ENCODE results near the gene EPS8L2. TPM values are rescaled to one million over a fixed set of nuclear protein-coding genes. Genes with fewer than 3 reads are reported as not detected.

The EPS8L2 gene
- total and polyA plus RNA-seq, 9 of the 15 experiments (the other 6 are each of a cell fraction or from before 2014, with no cell fraction given): 0.75 to 17.0 (median 3.7) TPM

DNA sequence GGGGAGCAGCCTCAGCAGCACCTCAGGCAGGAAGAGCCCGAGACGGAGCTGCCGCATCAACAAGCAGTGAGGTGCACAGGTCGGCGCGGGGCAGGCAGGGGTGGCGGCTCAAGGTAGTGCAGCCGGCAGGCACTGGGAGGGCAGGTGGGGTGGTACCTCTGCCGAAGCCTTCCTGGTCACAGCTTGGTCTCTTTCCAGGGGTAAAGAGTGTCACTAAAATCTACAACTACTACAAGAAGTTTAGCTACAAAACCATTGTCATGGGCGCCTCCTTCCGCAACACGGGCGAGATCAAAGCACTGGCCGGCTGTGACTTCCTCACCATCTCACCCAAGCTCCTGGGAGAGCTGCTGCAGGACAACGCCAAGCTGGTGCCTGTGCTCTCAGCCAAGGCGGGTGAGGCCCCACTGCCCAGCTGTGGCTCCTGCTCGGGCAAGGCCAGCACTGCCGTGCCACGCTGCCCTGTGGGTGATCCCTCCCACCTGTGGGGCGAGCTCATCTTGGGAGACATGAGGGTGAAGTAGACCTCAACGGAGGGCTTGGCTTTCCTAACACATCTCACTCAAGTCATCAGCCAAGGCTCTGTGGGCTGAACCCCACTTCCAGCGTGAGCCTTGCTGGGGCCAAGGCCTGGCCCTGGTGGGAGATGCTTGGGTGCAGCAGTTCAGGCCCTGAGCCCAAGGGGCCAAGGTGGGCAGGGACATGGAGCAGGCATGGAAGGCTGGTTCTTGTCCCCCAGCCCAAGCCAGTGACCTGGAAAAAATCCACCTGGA lies 57.7 kb downstream of the EPS8L2 start:
- peaks cover 87% of the 10 kb centered on the region for H3K36me3 ChIP-seq (ENCODE audit: control insufficient read depth, insufficient read depth, low read length)
- 92% methylated on average over 22 of the region's 22 CpGs for WGBS (ENCODE audit: insufficient coverage, low coverage, missing lambda C conversion rate)
- DNase-seq (ENCODE audit: extremely low read depth in 1 of 4, low spot score in 3 of 4) (no peak), ATAC-seq (0 out of 3 replicates have a peak, but pooled peaks have one; percentile 2), FAIRE-seq (no peak)
- in situ Hi-C loops (cut with MboI) (no loop called here), intact Hi-C loops (cut with micrococcal nuclease) (no loop called here)
- H3K9ac ChIP-seq (ENCODE audit: insufficient read depth in 1 of 2, low read depth in 2 of 2, low read length in 2 of 2): no peak overlapping the region; a peak in 1 of 4 replicates
- ChIA-PET POLR2A (interaction anchor here (0.7 to 10.4 kb wide), 14 partner anchors 8 to 283 kb away, joined by 3 to 88 read pairs (median 4); partner anchors contain the start of genes TALDO1 and TMEM80), CTCF (ENCODE audit: low intra/inter-chr PET ratio) (no interaction called here)
- H3K4me1 ChIP-seq (replicated peaks in 1 of 2; ENCODE audit: control insufficient read depth in 2 of 2, insufficient read depth in 2 of 2, low read length in 2 of 2): peaks cover 8 to 35% of the 10 kb centered on the region in 2 experiments; a peak in 4 of 5 replicates
- no peaks in the 10 kb centered on the region for H3K27me3 ChIP-seq (ENCODE audit: control insufficient read depth in 2 of 2, insufficient read depth in 2 of 2, low read length in 2 of 2)
- H3K4me2 ChIP-seq (ENCODE audit: insufficient read depth, low read length): no peak overlapping the region
- no peak overlapping the region for H3K27ac ChIP-seq (ENCODE audit: extremely low read depth, low read depth, low read length)
- H3K4me3 ChIP-seq: no peak overlapping the region
- peaks cover 36% of the 10 kb centered on the region for H4K20me1 ChIP-seq (replicated peaks; ENCODE audit: control insufficient read depth, insufficient read depth, low read length)
- H2AFZ ChIP-seq (ENCODE audit: low read depth, low read length): no peak overlapping the region
- peaks cover 6% of the 10 kb centered on the region for H3K9me1 ChIP-seq (ENCODE audit: control insufficient read depth, insufficient read depth, low read length)
- peaks cover 3% of the 10 kb centered on the region; the same call in 1 of the 3 replicates for H3K79me2 ChIP-seq (ENCODE audit: control insufficient read depth, insufficient read depth, low read length)
- H3K9me3 ChIP-seq (replicated peaks; ENCODE audit: control insufficient read depth, insufficient read depth, low read depth, low read length): no peaks in the 10 kb centered on the region
- TSS peak; percentile 37 for BruUV-seq (replicated peaks)
- TF ChIP-seq, protein P1, sequence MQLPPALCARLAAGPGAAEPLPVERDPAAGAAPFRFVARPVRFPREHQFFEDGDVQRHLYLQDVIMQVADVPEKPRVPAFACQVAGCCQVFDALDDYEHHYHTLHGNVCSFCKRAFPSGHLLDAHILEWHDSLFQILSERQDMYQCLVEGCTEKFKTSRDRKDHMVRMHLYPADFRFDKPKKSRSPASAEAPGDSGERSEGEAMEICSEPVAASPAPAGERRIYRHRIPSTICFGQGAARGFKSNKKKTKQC (CRISPR knock-in tag; IDR thresholded peaks at IDR 0.05): 0 out of 2 replicates have a peak, but pooled peaks have one; percentile 16
- TF ChIP-seq POLR3G (IDR thresholded peaks at IDR 0.05; ENCODE audit: extremely low read depth, insufficient read length, insufficient replicate concordance) (no peak), ZNF197 (CRISPR knock-in tag; IDR thresholded peaks at IDR 0.05; ENCODE audit: low read depth) (no peak), TCF7L2 (IDR thresholded peaks at IDR 0.05; ENCODE audit: low read depth, low read length) (no peak), ZNF77 (CRISPR knock-in tag; IDR thresholded peaks at IDR 0.05) (no peak), NFIC (IDR thresholded peaks at IDR 0.05) (no peak), DNMT1 (IDR thresholded peaks at IDR 0.05) (no peak), RBM22 (IDR thresholded peaks at IDR 0.05; ENCODE audit: low read depth, low read length, poor library complexity, severe bottlenecking) (peak; percentile 71), OTX1 (CRISPR knock-in tag; IDR thresholded peaks at IDR 0.05) (no peak), KAT2B (IDR thresholded peaks at IDR 0.05; ENCODE audit: low read depth, low read length) (no peak), SIX5 (IDR thresholded peaks at IDR 0.05; ENCODE audit: borderline replicate concordance in 1 of 2, insufficient read depth in 1 of 2, low read depth in 1 of 2, low read length in 2 of 2) (no peak), ZNF644 (tag; IDR thresholded peaks at IDR 0.05; ENCODE audit: low read depth) (no peak), ZKSCAN3 (CRISPR knock-in tag; IDR thresholded peaks at IDR 0.05) (no peak)
- TF ChIP-seq, protein P2, sequence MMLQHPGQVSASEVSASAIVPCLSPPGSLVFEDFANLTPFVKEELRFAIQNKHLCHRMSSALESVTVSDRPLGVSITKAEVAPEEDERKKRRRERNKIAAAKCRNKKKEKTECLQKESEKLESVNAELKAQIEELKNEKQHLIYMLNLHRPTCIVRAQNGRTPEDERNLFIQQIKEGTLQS (IDR thresholded peaks at IDR 0.05): no peak
- TF ChIP-seq, protein P2 (CRISPR knock-in tag; conservative IDR thresholded peaks at IDR 0.05): no peak
- TF ChIP-seq, protein P3, sequence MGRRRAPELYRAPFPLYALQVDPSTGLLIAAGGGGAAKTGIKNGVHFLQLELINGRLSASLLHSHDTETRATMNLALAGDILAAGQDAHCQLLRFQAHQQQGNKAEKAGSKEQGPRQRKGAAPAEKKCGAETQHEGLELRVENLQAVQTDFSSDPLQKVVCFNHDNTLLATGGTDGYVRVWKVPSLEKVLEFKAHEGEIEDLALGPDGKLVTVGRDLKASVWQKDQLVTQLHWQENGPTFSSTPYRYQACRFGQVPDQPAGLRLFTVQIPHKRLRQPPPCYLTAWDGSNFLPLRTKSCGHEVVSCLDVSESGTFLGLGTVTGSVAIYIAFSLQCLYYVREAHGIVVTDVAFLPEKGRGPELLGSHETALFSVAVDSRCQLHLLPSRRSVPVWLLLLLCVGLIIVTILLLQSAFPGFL (CRISPR knock-in tag; IDR thresholded peaks at IDR 0.05): no peak
- TF ChIP-seq, protein P4, sequence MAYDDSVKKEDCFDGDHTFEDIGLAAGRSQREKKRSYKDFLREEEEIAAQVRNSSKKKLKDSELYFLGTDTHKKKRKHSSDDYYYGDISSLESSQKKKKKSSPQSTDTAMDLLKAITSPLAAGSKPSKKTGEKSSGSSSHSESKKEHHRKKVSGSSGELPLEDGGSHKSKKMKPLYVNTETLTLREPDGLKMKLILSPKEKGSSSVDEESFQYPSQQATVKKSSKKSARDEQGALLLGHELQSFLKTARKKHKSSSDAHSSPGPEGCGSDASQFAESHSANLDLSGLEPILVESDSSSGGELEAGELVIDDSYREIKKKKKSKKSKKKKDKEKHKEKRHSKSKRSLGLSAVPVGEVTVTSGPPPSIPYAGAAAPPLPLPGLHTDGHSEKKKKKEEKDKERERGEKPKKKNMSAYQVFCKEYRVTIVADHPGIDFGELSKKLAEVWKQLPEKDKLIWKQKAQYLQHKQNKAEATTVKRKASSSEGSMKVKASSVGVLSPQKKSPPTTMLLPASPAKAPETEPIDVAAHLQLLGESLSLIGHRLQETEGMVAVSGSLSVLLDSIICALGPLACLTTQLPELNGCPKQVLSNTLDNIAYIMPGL (CRISPR knock-in tag; IDR thresholded peaks at IDR 0.05): no peak
